Measurements from ENCODE around the gene LEF1.

- TF ChIP-seq GATA2 (IDR thresholded peaks at IDR 0.05; ENCODE audit: low read depth, low read length) = no peak
- no peak for TF ChIP-seq GATA3 (IDR thresholded peaks at IDR 0.05; ENCODE audit: low read depth, low read length)
Measured at GRCh38 chr4:108078024-108078733, 90.6 kb downstream of the LEF1 start.
